ENCODE results near the gene B3GLCT.

The B3GLCT gene

DNA sequence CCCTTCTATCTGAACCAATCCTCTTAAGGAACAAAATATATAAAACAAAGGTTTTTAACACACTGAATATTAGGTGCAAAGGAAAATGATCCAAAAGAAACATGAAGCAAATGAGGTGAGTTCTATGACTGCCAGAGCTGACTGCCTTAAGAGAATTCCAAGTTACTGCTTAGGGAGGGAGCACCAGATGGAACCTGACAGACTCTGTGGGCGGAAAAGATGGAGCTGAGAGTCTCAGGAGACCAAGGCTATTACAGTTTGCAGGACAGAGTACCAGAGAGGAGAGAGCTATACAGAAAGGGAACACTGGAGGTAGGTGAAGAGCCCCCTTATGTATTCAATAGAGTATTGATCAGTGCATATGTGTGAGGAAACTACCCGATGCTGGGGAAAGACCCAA is 87.2 kb downstream of the B3GLCT start:
- TF ChIP-seq, protein P1, sequence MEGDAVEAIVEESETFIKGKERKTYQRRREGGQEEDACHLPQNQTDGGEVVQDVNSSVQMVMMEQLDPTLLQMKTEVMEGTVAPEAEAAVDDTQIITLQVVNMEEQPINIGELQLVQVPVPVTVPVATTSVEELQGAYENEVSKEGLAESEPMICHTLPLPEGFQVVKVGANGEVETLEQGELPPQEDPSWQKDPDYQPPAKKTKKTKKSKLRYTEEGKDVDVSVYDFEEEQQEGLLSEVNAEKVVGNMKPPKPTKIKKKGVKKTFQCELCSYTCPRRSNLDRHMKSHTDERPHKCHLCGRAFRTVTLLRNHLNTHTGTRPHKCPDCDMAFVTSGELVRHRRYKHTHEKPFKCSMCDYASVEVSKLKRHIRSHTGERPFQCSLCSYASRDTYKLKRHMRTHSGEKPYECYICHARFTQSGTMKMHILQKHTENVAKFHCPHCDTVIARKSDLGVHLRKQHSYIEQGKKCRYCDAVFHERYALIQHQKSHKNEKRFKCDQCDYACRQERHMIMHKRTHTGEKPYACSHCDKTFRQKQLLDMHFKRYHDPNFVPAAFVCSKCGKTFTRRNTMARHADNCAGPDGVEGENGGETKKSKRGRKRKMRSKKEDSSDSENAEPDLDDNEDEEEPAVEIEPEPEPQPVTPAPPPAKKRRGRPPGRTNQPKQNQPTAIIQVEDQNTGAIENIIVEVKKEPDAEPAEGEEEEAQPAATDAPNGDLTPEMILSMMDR (IDR thresholded peaks at IDR 0.05; ENCODE audit: insufficient read depth, low read depth, low read length, missing control alignments), result no peak
- H3K4me3 ChIP-seq (ENCODE audit: low read length), result no peak overlapping the region
- no peak for DNase-seq (ENCODE audit: low read depth)

DNA sequence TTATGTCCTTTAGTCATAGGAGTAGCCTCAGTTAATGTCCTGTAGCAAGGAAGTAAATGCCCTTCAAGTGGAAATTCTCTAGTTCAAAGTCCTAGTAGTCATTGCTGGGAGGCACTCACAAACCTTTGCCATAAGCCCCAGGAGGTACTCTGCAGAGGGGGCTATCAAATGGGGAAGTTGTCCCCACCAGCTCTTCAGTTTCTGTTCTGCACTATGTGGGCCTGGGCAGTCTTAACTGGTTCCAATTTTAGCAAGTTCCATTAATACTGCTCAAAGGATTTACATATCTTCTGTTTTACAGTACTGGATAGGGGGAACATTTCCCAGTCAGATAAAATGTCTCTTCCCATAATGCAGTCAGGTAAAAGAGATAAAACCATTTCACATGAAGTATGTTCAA is 101.3 kb downstream of the B3GLCT start:
- DNase-seq (ENCODE audit: low read depth), result no peak
- no peak overlapping the region for H3K4me3 ChIP-seq (ENCODE audit: low read length)
- TF ChIP-seq, protein P1 (IDR thresholded peaks at IDR 0.05; ENCODE audit: insufficient read depth, low read depth, low read length, missing control alignments), result no peak

DNA sequence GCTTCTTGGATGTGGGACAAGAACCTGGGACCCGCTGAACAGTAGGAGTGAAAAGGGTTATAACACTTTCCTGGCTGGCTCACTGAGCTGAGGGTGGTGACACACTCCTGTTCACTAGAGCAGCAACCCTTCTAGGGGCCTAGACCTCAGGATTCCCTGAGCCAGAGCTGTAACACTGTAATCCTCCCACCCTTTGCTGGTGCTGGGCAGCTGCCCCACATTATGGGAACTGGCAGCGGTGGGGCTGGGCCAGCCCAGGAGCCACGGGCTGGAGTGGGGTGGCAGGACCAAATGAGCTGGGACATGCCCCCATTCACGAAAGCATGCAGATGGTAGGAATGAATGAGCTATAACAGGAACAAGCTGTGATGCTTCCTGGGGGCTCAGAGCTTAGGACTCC is 110.6 kb downstream of the B3GLCT start:
- no peak overlapping the region for H3K4me3 ChIP-seq (ENCODE audit: low read length)
- TF ChIP-seq, protein P1 (IDR thresholded peaks at IDR 0.05; ENCODE audit: insufficient read depth, low read depth, low read length, missing control alignments), result no peak
- DNase-seq (ENCODE audit: low read depth), result peak; percentile 4

DNA sequence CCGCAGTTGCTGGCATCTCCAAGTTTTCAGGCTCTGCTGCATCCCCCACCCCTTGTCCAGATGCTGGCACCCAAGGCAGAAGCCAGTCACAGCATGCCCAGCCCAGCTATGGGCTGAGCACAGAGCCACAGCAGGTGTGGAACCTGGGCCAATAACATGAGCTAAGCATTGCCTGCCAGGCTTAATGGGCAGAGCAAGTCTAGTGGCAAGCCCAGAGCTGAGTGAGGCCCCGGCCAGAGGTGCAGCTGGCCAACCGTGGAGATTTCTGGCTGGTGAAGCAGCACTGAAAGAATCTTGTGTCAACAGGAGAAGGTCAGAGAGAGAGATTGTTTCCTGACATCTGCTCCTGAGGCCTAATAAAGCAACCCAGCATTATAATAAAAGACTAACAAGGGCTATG is 111.0 kb downstream of the B3GLCT start:
- no peak overlapping the region for H3K4me3 ChIP-seq (ENCODE audit: low read length)
- peak; percentile 68 for DNase-seq (ENCODE audit: low read depth)
- TF ChIP-seq, protein P1 (IDR thresholded peaks at IDR 0.05; ENCODE audit: insufficient read depth, low read depth, low read length, missing control alignments), result no peak

DNA sequence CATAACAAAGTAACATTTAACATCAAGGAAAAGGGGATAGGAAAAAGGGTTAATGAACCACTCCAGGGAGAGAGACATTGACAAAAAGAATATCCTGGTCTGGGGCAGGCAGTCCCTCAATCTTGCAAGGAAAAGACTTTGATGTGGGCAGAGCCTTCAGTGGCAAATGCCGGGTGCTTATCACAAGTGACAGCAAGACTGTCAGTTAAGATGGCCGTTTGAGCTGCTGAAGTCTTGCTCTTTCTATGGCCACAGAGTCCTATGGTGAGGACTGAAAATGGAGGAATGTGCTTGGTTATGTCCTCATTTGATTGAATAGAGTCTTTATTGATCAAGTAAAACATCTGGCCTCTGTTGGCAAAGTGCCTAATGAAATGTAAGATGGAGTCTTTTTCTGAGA is 112.1 kb downstream of the B3GLCT start:
- H3K4me3 ChIP-seq (ENCODE audit: low read length), result no peak overlapping the region
- TF ChIP-seq, protein P1 (IDR thresholded peaks at IDR 0.05; ENCODE audit: insufficient read depth, low read depth, low read length, missing control alignments), result no peak
- DNase-seq (ENCODE audit: low read depth), result no peak

DNA sequence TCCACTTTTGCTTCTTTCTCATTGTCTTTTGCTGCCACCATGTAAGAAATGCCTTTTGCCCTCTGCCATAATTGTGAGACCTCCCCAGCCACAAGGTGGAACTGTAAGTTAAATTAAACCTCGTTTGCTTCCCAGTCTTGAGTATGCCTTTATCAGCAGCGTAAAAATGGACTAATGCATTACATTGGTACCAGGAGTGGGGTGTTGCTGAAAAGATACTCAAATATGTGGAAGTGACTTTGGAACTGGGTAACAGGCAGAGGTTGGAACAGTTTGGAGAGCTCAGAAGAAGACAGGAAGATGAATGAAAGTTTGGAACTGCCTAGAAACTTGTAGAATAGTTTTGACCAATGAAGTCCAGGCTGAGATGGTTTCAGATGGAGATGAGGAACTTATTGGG is 115.2 kb downstream of the B3GLCT start:
- TF ChIP-seq, protein P1 (IDR thresholded peaks at IDR 0.05; ENCODE audit: insufficient read depth, low read depth, low read length, missing control alignments), result no peak
- DNase-seq (ENCODE audit: low read depth), result no peak
- no peak overlapping the region for H3K4me3 ChIP-seq (ENCODE audit: low read length)

DNA sequence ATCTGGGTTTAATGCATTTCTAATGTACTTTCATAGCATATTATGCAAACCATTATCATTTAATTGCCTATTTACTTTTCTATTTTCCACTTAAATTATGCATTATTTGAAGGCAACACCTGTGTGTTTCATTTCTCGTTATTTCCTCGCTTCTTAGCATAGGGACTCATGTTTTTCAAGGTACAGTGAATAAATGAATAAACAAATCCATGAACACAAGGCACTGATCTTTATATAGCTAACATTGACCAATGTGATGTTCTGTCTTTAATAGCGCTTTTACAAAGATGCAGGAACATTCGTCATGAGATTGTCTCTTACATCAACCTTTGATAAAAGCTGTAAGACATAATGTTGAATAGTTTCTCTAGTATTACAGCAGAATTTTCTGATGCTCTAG is 121.2 kb downstream of the B3GLCT start:
- no peak for DNase-seq (ENCODE audit: low read depth)
- TF ChIP-seq, protein P1 (IDR thresholded peaks at IDR 0.05; ENCODE audit: insufficient read depth, low read depth, low read length, missing control alignments), result no peak
- no peak overlapping the region for H3K4me3 ChIP-seq (ENCODE audit: low read length)

Data from epithelial cell of esophagus (primary cell).